ENCODE measurements around the gene E2F6. TPM values are rescaled to one million over a fixed set of nuclear protein-coding genes. Genes with fewer than 3 reads are reported as not detected.

Gene E2F6
- polyA plus RNA-seq, 1 experiment = 4.9 TPM

DNA sequence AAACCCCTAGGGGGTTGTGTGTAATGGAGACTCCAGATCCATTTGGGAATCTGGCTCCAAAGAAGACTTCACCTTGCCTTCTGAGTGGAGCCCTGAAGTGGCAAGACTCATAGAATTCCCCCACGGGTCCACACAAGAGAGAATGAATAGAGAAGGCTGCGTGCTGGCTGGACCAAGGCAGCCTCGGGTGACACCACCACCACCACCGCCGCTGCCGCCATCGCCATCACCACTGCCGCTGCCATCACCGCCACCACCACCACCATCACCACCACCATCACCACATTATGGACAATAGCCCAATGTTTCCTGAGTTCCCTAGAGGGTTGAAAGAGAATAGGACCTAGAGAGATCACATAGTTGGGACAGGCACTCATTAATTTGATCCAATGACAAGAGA lies 63.5 kb downstream of the E2F6 start:
- no peak overlapping the region for H3K4me3 ChIP-seq (ENCODE audit: low read depth, low read length)
- no peak for DNase-seq (ENCODE audit: low read depth)
- TF ChIP-seq CTCF (IDR thresholded peaks at IDR 0.05; ENCODE audit: insufficient read depth, low read depth, low read length) = no peak
- CTCF ChIA-PET = interaction anchor here (1.2 to 2.6 kb wide), 2 partner anchors 15 to 168 kb away, joined by 5 to 8 read pairs; no protein-coding TSS in a partner anchor
- POLR2A ChIA-PET = no interaction called here
- H3K27me3 ChIP-seq (ENCODE audit: control insufficient read depth, insufficient read depth, low read length) = no peaks in the 10 kb centered on the region
- no peaks in the 10 kb centered on the region for H3K36me3 ChIP-seq (ENCODE audit: control insufficient read depth, insufficient read depth, low read length)

- Histone ChIP-seq H3K27me3 (ENCODE audit: control insufficient read depth, insufficient read depth, low read length) (no peaks in the 10 kb centered on the region), H3K4me3 (ENCODE audit: low read depth, low read length) (no peak overlapping the region), H3K36me3 (ENCODE audit: control insufficient read depth, insufficient read depth, low read length) (no peaks in the 10 kb centered on the region)
- no peak for TF ChIP-seq CTCF (IDR thresholded peaks at IDR 0.05; ENCODE audit: insufficient read depth, low read depth, low read length)
- POLR2A ChIA-PET = no interaction called here
- no peak for DNase-seq (ENCODE audit: low read depth)
- CTCF ChIA-PET = no interaction called here
These were observed 66.6 kb downstream of the E2F6 start for GRCh38 chr2:11399438-11399762.

GRCh38 chr2:11398750-11399437 lies 67.1 kb downstream of the E2F6 start:
- no peak for DNase-seq (ENCODE audit: low read depth)
- ChIA-PET CTCF (interaction anchor here (1.3 kb wide), 1 partner anchor 13 kb away, joined by 3 read pairs; no protein-coding TSS in a partner anchor), POLR2A (no interaction called here)

DNA sequence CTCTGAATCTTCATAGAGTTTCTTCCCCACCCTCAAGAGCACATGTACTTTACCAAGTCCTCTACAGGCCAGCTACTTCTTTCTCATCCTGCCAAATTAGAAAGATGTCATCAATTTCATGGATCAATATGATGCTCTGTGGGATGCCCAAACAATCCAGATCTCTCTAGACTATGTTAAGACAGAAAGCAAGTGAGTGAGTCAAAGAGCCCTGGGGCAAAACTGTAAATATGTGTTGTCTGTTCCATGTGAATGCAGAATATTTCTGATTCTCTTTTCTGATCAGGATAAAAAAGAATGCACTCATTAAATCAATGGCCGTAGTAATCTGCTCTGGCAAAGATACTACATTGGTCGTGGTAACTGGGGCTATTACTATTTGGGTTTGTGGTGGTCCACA lies 68.4 kb downstream of the E2F6 start:
- ChIA-PET POLR2A (no interaction called here), CTCF (no interaction called here)
- no peak for TF ChIP-seq CTCF (IDR thresholded peaks at IDR 0.05; ENCODE audit: insufficient read depth, low read depth, low read length)
- no peak for DNase-seq (ENCODE audit: low read depth)
- no peak overlapping the region for H3K4me3 ChIP-seq (ENCODE audit: low read depth, low read length)
- no peaks in the 10 kb centered on the region for H3K36me3 ChIP-seq (ENCODE audit: control insufficient read depth, insufficient read depth, low read length)
- no peaks in the 10 kb centered on the region for H3K27me3 ChIP-seq (ENCODE audit: control insufficient read depth, insufficient read depth, low read length)

More at GRCh38 chr2:11398750-11399437, 67.1 kb downstream of the E2F6 start:
- H3K27me3 ChIP-seq (ENCODE audit: control insufficient read depth, insufficient read depth, low read length) = no peaks in the 10 kb centered on the region
- TF ChIP-seq CTCF (IDR thresholded peaks at IDR 0.05; ENCODE audit: insufficient read depth, low read depth, low read length) = no peak
- H3K36me3 ChIP-seq (ENCODE audit: control insufficient read depth, insufficient read depth, low read length) = no peaks in the 10 kb centered on the region
- no peak overlapping the region for H3K4me3 ChIP-seq (ENCODE audit: low read depth, low read length)

GRCh38 chr2:11396467-11397445 lies 69.2 kb downstream of the E2F6 start:
- H3K27me3 ChIP-seq (ENCODE audit: control insufficient read depth, insufficient read depth, low read length) = no peaks in the 10 kb centered on the region

More at GRCh38 chr2:11396467-11397445, 69.2 kb downstream of the E2F6 start:
- no peak overlapping the region for H3K4me3 ChIP-seq (ENCODE audit: low read depth, low read length)
- CTCF ChIA-PET = interaction anchor here (1.2 kb wide), 1 partner anchor 561 kb away, joined by 3 read pairs; no protein-coding TSS in a partner anchor
- H3K36me3 ChIP-seq (ENCODE audit: control insufficient read depth, insufficient read depth, low read length) = no peaks in the 10 kb centered on the region
- DNase-seq (ENCODE audit: low read depth) = no peak
- POLR2A ChIA-PET = no interaction called here
- TF ChIP-seq CTCF (IDR thresholded peaks at IDR 0.05; ENCODE audit: insufficient read depth, low read depth, low read length) = no peak
